OCI-LY3 (cell line): ENCODE results near the gene DUS2.

ENCODE experiments used
- CTCF ChIP-seq: fragments of 200-600, 300-600 bp; sonication (generic); IDR thresholded peaks from 2 replicates; pipeline ENCODE4 v1.5.1; 2014; ENCODE audit warnings: antibody characterized with exemption, low read length, low read depth
- EZH2phosphoT487 ChIP-seq: fragments of 200-600 bp; shearing (Covaris generic); IDR thresholded peaks from 2 replicates; pipeline ENCODE4 v1.6.1; 2018; ENCODE audit warnings: antibody characterized with exemption, mixed run types, low read depth

- TF ChIP-seq CTCF (no peak), EZH2phosphoT487 (no peak)
These were observed 23.1 kb upstream of the DUS2 start for GRCh38 chr16:67999985-68000384.
